Pons (tissue), 1 donor: ENCODE measurements around the gene MERTK.

Experiments used
- DNase-seq: peaks from one replicate; pipeline ENCODE4 v3.0.0-alpha.2; 2016; ENCODE audit warnings: low spot score

MERTK gene

DNA sequence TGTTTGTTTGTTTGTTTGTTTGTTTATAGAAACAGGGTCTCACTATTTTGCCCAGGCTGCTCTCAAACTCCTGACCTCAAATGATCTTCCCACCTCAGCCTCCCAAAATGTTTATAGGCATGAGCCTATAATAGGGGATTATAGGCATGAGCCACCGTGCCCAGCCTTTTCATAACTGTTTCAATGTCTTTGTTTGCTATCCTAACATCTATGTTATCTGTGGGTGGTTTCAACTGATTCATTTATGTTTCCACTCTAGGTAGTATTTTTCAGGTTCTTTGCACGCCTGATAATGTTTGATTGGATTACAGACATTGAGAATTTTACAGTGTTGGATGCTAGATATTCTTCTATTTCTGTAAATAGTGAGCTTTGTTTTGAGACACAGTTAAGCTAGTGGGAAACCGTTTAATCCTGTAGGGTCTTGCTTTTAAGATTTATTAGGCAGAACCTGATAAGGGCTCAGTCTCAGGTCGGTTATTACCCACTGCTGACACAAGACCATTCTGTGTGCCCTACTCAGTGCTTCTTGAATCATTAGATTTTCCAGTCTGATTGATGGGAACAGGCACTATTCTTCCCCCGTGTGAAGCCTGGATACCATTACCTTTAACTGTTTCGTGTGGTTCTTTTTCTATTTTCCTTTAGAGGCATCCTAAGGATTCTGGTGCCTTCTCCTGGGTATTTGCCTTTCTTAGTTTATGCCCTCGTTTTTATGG, 80.2 kb downstream of the MERTK start:
- DNase-seq: no peak

DNA sequence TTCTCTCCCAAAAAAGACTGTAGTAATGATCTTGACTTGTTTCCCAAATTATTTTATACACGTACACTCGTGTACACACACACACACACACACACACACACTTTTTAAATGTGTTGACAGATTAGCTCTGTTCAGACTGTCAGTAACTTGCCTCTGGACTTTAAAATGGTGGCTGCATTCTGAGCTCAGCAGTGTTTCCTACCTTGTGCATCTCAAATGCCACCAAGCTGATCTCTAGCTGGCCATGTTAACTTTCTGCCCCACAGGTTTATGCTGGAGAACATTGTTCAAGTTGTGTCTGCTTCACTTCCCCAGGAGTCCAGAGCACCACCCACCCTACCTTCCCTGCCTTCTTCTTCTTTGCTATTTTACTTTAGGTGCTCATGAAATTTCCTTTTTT, 83.3 kb downstream of the MERTK start:
- DNase-seq: no peak

DNA sequence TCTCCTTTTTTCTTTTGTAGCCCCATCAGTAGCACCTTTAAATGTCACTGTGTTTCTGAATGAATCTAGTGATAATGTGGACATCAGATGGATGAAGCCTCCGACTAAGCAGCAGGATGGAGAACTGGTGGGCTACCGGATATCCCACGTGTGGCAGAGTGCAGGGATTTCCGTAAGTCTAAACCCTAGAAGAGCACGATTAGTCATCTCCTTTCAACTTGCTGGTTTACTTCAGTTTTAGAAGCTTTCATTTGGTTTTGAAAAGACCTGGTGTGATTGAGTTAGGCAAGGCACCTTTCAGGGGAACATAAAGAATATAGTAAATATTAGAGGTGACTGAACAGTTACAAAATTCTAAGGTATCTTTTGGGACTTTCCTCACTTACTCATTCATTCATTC, 84.4 kb downstream of the MERTK start:
- no peak for DNase-seq

DNA sequence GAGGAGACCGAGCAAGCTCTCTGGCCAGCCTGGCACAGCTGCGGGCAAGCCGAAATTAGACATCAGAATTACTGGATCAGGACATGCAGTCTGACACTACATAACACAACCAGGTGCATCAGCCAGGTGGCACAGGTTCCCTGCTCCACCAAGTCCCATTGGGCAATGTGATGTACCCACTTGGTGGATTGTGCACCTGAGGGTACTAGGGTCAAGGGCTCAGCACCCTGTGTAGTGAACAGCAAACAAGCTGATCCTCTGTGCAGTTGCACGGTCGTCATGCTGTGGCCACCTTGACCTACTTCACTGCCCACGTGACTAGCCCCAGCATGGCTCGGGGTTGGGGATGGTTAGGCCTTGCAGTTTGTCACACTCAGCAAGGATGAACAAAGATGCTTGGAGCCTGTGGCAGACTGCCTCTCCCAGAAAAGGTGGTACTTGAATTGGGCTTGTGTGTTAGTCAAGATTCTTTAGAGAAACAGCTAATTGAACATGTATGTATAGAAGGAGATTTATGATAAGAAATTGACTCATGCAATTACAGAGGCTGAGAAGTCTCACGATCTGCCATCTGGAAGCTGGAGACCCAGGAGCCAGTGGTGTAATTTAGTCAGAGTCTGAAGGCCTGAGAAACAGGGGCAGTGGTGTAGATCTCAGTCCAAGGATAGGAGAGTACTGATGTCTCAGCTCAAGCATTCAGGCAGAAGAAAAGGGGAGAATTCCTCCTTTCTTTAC, 85.2 kb downstream of the MERTK start:
- no peak for DNase-seq

DNA sequence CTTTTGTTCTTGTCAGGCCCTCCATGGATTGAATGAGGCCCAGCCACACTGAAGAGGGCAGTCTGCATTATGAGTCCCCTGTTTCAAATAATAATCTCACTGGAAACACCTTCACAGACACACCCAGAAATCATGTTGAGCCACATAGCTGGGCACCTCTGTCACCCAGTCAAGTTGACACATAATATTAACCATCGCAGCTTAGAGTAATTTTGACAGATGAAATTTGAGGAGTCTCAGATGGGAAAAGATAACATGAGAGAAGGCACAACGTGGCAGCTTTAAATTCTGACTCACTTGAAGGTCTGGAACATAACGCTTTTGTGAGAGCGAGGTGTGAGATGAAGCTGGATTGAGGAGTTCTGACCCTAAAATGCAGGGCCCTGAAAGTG, 85.8 kb downstream of the MERTK start:
- DNase-seq: no peak

DNA sequence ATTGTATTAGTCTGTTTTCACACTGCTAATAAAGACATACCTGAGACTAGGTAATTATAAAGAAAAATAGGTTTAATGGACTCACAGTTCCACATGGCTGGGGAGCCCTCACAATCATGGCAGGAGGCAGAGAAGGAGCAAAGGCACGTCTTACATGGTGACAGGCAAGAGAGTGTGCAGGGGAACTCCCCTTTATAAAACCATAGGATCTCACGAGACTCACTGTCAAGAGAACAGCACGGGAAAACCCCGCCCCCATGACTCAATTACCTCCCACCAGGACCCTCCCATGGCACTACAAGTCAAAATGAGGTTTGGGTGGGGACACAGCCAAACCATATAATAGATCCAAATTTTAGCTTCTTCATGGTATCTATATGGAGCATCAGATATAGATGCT, 87.1 kb downstream of the MERTK start:
- DNase-seq: no peak

DNA sequence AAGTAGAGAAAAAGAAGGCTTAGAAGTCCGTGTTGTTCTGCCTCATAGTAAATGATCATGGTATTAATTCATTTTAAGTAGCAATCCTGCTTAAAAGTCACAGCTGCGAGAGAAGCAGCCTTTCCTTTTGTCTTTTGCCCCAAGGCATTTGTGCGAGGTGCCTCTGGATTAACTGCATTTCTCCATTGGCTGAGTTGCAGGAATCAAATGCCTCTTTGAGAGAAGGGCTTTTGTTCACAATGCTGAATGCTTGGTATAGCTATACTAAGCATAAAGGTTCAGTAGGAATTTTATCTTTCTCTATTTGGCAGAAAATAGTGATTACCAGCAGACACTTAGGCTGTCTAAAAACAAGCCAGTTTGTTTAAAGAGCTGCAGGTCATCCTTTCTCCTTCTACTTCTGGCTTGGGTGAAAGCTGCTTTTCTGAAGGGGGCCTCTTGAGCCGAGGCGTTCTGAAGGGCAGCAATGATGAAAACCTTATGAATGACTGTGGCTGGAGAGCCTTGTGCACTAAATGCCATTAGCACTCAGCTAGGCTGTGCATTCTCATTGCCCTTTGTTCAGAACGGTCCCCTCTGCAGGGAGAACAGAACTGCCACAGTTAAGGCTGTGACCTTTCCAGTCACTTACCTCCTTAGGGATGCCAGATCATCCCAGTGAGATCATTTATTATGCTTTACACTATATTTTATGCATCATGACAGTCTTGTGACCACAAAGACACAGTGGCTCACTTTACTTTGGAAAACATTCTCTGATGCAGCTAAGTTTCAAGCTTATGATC, 87.9 kb downstream of the MERTK start:
- no peak for DNase-seq

DNA sequence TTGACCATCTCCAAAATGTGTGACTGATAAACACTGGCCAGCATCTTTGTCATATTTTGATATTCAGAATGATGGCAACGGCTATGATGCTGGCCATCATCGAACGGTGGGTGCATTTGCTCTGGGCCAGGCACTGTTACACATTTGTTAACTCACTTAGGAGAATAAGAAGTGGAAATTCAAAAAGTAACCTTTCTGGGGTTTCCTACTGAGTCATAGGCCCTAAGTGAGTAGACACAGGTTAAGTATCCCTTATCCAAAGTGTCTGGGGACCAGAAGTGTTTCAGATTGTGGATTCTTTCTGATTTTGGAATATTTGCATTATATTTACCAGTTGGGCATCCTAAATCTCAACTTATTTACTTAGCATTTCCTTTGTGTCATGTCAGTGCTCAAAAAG, 92.0 kb downstream of the MERTK start:
- DNase-seq: no peak

DNA sequence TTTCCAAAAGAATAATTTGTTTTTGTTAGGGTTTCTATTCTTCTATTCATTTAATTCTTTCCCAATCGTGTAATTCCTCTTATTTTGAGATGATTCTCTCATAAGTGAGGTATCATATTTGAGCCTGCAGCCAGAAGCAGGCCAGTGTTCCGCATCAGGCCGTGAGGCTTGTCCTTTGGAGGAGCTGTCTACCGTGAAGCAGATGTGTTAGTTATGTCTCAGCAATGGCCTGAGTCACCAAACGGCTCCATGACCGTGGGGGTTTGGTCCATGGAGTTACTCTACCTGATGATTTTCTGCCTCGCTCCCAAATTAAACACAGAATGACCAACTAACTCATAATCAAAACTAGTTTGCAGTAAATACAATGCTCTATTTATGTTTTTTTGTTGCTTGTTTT, 92.4 kb downstream of the MERTK start:
- DNase-seq: no peak

DNA sequence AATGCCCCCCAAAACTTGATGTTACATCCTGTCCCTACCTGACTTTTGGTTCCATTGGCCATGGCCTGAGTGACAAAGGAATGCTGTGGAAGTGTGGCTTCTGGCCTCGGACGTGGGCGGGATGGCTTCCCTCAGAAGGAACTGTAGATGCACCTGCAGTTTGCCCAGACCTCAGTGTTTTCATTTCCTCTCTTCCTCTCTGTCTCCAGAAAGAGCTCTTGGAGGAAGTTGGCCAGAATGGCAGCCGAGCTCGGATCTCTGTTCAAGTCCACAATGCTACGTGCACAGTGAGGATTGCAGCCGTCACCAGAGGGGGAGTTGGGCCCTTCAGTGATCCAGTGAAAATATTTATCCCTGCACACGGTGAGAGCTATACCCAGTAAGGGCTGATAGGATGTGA, 95.6 kb downstream of the MERTK start:
- peak; percentile 26 for DNase-seq

DNA sequence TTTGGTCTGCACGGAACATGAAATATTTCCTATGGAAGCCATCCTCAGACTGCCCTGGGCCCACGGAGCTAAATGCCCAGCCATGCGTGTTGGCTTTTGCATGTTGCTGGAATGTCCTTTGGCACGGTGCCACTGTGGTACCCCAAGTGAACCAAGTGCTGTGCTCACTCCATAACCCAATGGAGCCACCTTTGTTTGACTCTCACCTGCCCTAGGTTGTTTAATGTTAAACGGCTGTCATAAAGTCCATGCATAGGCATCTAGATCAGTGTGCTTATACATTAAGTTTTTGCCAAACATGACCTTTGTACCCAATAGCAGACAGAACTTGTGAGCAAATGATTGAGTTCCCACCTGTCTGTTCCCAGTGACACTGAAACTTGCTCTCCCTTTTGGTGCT, 96.7 kb downstream of the MERTK start:
- DNase-seq: no peak

DNA sequence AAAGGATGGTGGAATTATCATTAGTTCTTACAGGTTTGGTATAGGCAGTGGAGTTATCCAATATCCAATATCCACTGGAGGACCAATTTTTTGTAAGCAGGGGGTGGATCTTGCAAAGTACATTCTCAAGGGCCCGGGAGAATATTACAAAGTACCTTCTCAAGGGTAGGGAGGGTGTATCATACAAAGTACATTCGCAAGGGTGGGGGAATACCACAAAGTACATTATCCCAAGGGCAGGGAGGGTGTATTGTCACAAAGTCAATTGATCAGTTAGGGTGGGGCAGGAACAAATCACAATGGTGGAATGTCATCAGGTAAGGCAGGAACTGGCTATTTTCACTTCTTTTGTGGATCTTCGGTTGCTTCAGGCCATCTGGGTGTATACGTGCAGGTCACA, 101.4 kb downstream of the MERTK start:
- no peak for DNase-seq

DNA sequence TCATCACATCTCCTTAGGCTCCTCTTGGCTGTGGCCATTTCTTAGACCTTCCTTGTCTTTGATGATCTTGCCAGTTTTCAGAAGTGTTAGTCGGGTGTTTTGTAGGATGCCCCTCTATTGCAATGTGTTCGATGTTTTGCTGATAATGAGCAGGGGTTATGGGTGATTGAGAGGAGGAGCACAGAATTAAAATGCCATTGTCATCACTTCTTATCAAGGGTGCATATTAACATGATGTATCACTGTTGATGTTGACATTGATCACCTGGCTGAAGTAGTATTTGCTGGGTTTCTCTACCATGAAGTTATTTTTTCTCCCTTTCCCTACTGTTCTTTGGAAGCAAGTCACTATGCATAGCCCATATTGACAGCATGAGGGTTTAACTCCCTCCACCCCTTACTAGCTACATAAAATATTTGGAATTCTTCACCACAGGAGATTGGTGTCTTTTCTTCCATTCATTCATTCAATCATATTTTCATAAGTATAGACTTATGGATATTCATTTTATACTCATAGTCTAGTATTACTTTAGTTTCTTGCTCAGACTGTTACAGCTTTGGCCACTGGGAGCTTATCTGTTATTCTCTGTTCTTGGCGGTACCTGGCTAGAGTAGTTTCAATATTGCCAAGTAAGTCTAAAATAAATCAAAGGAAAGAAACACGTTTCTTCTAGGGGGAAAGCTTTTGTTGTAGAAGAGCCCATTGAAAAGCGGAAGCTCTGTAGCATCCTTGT, 102.2 kb downstream of the MERTK start:
- no peak for DNase-seq

DNA sequence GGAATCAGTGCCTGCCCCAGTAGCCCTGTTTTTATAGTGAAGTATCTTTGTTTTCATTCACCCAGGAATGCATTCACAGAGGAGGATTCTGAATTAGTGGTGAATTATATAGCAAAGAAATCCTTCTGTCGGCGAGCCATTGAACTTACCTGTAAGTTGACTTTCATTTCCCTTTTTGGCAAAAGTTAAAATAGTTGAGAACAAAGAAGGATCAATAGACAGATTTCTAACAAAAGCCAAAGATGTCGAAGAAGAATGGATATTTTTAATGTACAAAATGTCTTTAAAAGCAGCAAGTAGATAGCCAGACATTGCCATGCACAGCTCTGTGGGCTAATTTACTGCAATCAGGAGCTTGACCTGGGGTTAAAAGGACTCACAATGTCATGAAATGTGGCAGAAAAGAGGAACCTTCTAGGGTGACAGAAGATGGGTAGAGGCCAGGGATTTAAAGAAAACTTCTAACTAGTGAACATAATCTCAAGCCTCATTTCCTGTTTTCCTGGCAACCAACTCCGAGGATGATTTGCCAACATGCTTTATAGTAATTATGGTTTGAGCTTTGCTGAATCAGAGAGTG, 102.8 kb downstream of the MERTK start:
- peak; percentile 43 for DNase-seq

DNA sequence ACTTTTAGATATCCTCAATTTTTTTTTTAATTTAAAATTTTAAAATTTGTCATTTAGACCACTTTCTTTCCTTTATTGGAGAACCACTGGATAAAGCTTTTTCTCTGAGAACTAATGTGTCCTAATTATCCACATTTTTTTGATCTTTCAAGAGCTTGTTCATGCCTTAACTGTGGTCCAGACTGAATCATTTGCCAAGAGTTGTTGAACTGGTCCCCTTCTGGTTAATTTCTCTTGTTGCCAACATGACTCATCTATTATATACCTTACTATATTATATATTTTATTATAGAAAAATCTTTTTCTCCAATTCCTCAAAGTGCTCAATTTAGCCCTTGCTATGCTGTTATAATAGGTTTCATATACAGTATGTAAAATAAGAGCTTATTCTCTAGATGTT, 103.5 kb downstream of the MERTK start:
- DNase-seq: no peak

DNA sequence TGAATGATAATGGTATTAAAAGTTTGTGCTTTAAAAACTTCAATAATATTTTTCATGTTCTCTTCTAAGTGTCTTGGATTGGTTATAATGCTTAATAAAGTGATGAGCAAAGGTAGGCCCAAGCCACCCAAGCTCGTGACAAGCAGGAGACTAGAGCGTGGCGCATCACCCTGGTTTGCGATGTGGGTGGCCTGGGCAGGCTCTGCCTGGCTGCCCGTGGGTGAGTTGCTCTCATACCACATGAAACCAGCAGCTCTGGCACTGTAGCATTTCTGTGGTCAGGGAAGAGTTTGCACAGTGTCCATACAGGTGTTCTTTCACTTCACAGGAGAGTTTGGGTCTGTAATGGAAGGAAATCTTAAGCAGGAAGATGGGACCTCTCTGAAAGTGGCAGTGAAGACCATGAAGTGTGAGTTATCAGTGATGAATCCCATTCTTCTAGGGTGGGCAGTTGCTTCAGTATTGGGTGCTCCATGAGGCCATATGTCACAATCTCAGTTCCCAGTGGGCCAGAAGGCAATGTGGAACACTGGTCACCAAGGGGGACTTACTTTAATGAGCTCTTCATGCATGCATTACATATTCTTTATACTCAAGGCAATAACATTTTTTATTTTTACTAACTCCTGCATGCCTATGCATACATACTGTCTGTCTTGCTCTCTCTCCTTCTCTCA, 105.3 kb downstream of the MERTK start:
- no peak for DNase-seq

DNA sequence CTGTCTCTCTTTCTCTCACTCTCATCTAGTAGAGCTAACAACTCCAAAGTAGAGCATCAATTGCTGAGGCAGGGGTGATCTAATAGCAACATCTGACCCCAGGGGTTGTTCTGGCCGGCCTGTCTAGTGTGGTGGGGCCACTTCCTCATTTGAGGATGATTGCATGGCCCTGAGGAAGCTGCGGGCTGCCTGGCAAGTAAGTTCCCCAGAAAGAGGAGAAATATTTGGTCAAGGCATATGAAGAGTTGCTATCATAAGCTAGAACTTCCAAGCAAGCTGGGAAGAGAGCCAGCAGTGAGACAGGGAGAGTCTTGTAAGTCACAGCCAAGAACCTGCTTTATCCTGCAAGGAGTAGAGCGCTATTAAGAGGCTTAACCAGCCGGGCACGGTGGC, 105.8 kb downstream of the MERTK start:
- DNase-seq: peak; percentile 88

DNA sequence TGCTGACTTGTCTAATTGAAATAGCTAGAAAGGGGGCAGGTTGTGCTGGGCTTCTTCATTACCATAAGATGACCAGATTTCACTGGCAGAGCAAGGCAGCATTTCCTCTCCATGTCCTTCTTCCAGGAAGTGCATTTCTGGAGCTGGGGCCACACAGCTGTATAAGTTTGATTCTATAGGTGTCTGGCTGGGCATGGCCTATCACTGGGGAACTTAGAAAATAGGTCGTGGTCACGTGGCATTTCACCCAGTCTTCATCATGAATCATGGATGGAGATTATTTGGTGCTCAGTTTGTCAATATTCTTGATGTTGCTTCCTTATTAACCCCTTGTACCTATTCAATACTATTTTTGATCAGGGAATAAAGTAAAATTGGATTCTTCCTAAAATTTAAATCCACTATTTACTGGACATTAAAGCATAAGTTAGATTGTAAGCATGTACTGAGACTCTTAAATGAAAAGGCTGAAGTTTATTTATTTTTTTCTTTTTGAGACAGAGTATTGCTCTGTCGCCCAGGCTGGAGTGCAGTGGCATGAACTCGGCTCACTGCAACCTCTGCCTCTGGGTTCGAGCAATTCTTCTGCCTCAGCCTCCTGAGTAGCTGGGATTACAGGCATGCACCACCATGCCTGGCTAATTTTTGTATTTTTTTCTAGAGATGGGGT, 107.1 kb downstream of the MERTK start:
- DNase-seq: no peak

DNA sequence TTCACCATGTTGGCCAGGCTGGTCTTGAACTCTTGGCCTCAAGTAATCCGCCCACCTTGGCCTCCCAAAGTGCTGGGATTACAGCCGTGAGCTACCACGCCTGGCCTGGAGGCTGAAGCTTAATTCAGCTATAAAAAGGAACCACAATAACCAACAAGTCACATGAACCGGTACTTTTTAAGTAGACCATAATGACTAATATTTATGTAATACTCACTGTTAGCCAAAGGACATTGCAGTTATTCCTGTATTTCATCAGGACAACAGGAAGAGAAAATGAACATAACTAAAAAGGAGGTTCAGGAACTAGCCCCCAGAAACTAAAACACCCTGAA, 107.6 kb downstream of the MERTK start:
- no peak for DNase-seq

DNA sequence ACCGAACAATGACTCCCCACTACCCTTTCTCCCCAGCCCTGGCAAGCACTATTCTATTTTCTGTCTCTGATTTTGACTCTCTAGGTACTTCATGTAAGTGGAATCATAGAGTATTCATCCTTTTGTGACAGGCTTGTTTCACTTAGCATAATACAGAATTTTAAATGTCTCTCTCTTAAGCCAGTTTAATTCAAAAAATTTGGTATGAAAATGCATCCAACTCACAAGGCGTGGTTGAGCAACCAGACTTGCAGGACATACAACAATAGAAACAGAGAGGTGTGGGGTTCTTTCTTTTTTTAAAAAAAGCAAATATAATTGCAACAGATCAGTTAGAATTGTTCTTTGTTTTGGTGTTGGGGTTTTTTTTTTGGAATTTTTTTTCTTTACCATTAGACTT, 109.1 kb downstream of the MERTK start:
- DNase-seq: no peak

DNA sequence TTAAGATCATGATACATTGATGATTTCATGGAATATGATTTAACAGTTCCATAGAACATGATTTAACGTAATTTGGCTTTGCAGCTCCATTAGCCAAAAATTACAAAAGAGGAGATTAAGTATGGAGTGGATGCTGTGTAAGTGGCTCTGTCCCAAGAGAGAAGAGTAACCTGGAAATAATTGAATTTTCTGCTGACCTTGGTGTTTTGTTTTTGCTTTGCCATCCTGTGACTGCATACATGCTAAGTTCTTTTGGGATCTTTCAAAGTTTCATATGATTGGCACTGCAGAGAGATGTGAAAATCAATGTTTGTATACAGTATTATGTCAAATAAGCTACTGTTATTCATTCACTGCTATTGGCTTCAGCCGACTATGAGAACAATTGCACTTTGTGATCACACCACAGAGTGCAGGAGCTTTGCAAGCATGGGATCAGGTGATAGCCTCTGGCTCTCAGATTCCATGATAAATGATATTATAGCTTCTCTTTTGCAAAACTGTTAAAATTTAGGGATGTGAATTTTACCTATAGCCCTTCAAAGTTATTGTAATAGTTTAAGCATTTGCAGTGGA, 110.6 kb downstream of the MERTK start:
- DNase-seq: peak; percentile 51
